GM18498 (cell line): ENCODE measurements around the gene CFL1.
"Not testable (repeated sequence)": the region's sequence is repeated elsewhere in the genome, so short reads cannot be mapped to it uniquely, and the experiment has no call there.

ENCODE experiments used
- ATAC-seq: cut with Tn5 transposase; IDR thresholded peaks from one replicate; pipeline ENCODE4 v1.9.1; 2021; ENCODE audit warnings: mild to moderate bottlenecking, moderate library complexity; ENCODE audit not compliant: unreplicated experiment

Gene CFL1

GRCh38 chr11:65859812-65860277 is 1.9 kb upstream of the CFL1 start:
- no peak for ATAC-seq

- ATAC-seq: peak; percentile 53
Observed at GRCh38 chr11:65859095-65859811, 1.3 kb upstream of the CFL1 start.

GRCh38 chr11:65858681-65859087 is 704 bp upstream of the CFL1 start:
- ATAC-seq: no peak

- ATAC-seq: peak; percentile 2
Observed at GRCh38 chr11:65857500-65857852, 504 bp downstream of the CFL1 start.

- peak; percentile 29 for ATAC-seq
Observed at GRCh38 chr11:65856689-65857499, 1.1 kb downstream of the CFL1 start.

- ATAC-seq: no peak
Observed at GRCh38 chr11:65855927-65856363, 2.0 kb downstream of the CFL1 start.

- no peak for ATAC-seq
Observed at GRCh38 chr11:65854852-65855837, 2.8 kb downstream of the CFL1 start.

GRCh38 chr11:65854161-65854592 is 3.8 kb downstream of the CFL1 start:
- no peak for ATAC-seq

GRCh38 chr11:65853246-65853979 is 4.6 kb downstream of the CFL1 start:
- ATAC-seq: no peak

- no peak for ATAC-seq
Observed at GRCh38 chr11:65852508-65853245, 5.3 kb downstream of the CFL1 start.

GRCh38 chr11:65851811-65852507 is 6.0 kb downstream of the CFL1 start:
- no peak for ATAC-seq

GRCh38 chr11:65851083-65851579 is 6.8 kb downstream of the CFL1 start:
- ATAC-seq: no peak

- no peak for ATAC-seq
Observed at GRCh38 chr11:65850217-65851082, 7.5 kb downstream of the CFL1 start.

- no peak for ATAC-seq
Observed at GRCh38 chr11:65849771-65850216, 8.2 kb downstream of the CFL1 start.

GRCh38 chr11:65849366-65849765 is 8.6 kb downstream of the CFL1 start:
- no peak for ATAC-seq

- not testable (repeated sequence) for ATAC-seq
Observed at GRCh38 chr11:65848693-65849092, 9.3 kb downstream of the CFL1 start.

GRCh38 chr11:65847746-65848145 is 10.2 kb downstream of the CFL1 start:
- no peak for ATAC-seq
